ENCODE results near the gene RHBDL1. TPM values are rescaled to one million over a fixed set of nuclear protein-coding genes. Genes with fewer than 3 reads are reported as not detected.

The RHBDL1 gene
- total and polyA plus RNA-seq, 10 of the 15 experiments (the other 5 are each of a cell fraction or from before 2014, with no cell fraction given): 0.04 to 1.3 (median 0.65) TPM; not detected in 5

DNA sequence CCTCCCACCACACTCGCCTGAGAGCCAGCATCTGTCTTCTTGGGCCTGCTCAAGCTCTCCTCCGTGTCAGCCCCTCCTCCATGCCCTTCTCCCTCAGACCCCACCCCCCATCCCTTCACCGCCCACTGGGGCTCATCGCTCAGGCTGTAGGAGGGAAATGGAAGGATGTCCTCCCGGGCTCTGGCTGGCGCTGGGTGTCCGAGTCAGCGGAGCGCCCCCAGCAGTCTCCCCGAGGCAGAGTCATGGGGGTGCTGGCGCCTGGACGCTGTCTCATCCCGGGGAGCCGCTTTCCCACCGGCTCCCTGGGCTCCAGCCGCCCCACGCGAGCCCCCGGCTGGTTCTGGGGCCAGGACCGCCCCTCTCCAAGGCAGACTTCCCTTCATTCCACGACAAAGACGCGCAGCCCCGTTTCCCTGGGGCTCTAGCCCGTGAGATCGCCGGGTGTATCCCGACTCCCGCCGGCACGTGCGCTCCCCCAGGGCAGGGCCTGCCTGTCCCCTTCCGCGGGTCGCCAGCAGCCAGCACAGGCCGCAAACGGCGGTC lies 45.0 kb downstream of the RHBDL1 start (continued):
- TF ChIP-seq MEF2B (IDR thresholded peaks at IDR 0.05; ENCODE audit: partially characterized antibody, poor library complexity, severe bottlenecking) (no peak), KAT2A (conservative IDR thresholded peaks at IDR 0.05; ENCODE audit: control insufficient read depth, low read depth, low read length) (no peak)

DNA sequence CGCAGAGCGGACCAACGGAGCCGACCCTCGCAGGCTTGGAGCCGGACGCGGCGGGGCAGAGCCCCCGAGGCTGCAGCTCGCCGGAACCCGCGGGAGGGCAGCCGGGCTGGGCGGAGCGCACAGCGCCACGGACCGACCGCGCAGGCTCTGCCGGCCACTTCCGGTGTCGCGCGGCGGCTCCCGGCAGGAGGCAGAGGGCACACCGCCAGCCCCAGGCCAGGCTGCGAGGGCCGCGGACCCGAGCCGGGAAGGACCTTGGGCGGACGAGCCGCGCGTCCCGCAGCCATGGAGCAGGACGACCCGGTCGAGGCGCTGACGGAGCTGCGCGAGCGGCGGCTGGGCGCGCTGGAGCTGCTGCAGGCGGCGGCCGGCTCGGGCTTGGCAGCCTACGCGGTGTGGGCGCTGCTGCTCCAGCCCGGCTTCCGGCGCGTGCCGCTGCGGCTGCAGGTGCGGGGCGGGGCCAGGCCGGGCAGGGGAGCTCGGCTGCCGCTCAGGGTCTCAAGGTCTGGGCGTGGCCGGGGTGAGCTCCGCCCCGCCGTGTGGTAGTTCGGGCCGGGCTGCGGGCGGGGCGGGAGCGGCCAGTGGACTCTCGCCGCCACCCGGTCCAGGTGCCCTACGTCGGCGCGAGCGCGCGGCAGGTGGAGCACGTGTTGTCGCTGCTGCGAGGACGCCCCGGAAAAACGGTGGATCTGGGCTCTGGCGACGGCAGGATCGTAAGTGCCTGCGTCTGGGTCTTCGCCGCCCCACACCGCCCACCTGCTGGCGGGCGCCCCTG lies 45.7 kb downstream of the RHBDL1 start, which contains the start of gene ANTKMT:
Gene ANTKMT, plus strand, starts transcription at position 157 of the 775 bp plus-strand sequence. Its CDS starts 129 bp downstream, at position 286.
- ChIA-PET RAD21 (ENCODE audit: unreplicated experiment) (interaction anchor here (0.8 to 2.4 kb wide), 4 partner anchors 16 to 67 kb away, joined by 3 to 10 read pairs (median 6); partner anchors contain the start of genes CHTF18, RPUSD1 and STUB1), POLR2A (interaction anchor here (0.5 to 2.5 kb wide), 8 partner anchors 9 to 149 kb away, joined by 3 to 29 read pairs (median 6); partner anchors contain the start of genes CHTF18, CIAO3 and RPUSD1), SMC1A (ENCODE audit: uncharacterized antibody, unreplicated experiment) (interaction anchor here (1.2 to 1.3 kb wide), 3 partner anchors 9 to 60 kb away, joined by 3 to 4 read pairs (median 3); no protein-coding TSS in a partner anchor), CTCF (interaction anchor here (0.9 to 2.5 kb wide), 5 partner anchors 11 to 64 kb away, joined by 3 to 16 read pairs (median 4); no protein-coding TSS in a partner anchor)
- DNase-seq (ENCODE audit: low read depth, low spot score): no peak
- in situ Hi-C loops (cut with MboI) (no loop called here), intact Hi-C loops (cut with micrococcal nuclease; ENCODE audit: unreplicated experiment) (loop anchor here (2.0 kb wide), 2 partner anchors 20 to 36 kb away; partner anchors contain the start of genes CIAO3 and JMJD8)
- Histone ChIP-seq H3K27ac (ENCODE audit: control insufficient read depth, insufficient read depth) (peak within 1 kb of the TSS; percentile 87), H4K20me1 (ENCODE audit: control insufficient read depth, insufficient read depth) (0 out of 2 replicates have a peak, but pooled peaks cover 2% of the 10 kb centered on the region), H3K9me3 (replicated peaks; ENCODE audit: control insufficient read depth, insufficient read depth, low read length) (no peaks in the 10 kb centered on the region), H3K9ac (ENCODE audit: control insufficient read depth, insufficient read depth, low read length) (peak within 1 kb of the TSS; percentile 91), H3K4me3 (peak within 1 kb of the TSS; percentile 86), H2AFZ (ENCODE audit: control insufficient read depth, low read depth, low read length) (peak within 1 kb of the TSS; percentile 92), H3K36me3 (ENCODE audit: control insufficient read depth in 2 of 2, insufficient read depth in 2 of 2, low read length in 1 of 2) (no peaks in the 10 kb centered on the region), H3K4me2 (ENCODE audit: control insufficient read depth, insufficient read depth) (peak within 1 kb of the TSS; percentile 69), H3K27me3 (replicated peaks in 1 of 2; ENCODE audit: control insufficient read depth in 2 of 2, insufficient read depth in 2 of 2, low read length in 1 of 2) (no peaks in the 10 kb centered on the region), H3K4me1 (ENCODE audit: control insufficient read depth, insufficient read depth, low read length) (peaks cover 16% of the 10 kb centered on the region), H3K79me2 (ENCODE audit: control insufficient read depth, insufficient read depth, low read length) (no peaks in the 10 kb centered on the region; the same call in 1 of the 2 replicates)
- WGBS (ENCODE audit: insufficient coverage, insufficient replicate concordance, low lambda C conversion rate, missing lambda C conversion rate): 3% methylated on average over 101 of the region's 106 CpGs
- ATAC-seq: peak; percentile 87
- BruUV-seq (replicated peaks): TSS peak; percentile 63
- FAIRE-seq: peak; percentile 62
- no peak for TF ChIP-seq HDAC6 (IDR thresholded peaks at IDR 0.05; ENCODE audit: unreplicated experiment)
- peak in 1 of 2 experiments; percentile 76; a peak in 1 of 4 replicates for TF ChIP-seq SRF (IDR thresholded peaks at IDR 0.05; ENCODE audit: low read depth in 2 of 2, low read length in 2 of 2)
- TF ChIP-seq, protein P1, sequence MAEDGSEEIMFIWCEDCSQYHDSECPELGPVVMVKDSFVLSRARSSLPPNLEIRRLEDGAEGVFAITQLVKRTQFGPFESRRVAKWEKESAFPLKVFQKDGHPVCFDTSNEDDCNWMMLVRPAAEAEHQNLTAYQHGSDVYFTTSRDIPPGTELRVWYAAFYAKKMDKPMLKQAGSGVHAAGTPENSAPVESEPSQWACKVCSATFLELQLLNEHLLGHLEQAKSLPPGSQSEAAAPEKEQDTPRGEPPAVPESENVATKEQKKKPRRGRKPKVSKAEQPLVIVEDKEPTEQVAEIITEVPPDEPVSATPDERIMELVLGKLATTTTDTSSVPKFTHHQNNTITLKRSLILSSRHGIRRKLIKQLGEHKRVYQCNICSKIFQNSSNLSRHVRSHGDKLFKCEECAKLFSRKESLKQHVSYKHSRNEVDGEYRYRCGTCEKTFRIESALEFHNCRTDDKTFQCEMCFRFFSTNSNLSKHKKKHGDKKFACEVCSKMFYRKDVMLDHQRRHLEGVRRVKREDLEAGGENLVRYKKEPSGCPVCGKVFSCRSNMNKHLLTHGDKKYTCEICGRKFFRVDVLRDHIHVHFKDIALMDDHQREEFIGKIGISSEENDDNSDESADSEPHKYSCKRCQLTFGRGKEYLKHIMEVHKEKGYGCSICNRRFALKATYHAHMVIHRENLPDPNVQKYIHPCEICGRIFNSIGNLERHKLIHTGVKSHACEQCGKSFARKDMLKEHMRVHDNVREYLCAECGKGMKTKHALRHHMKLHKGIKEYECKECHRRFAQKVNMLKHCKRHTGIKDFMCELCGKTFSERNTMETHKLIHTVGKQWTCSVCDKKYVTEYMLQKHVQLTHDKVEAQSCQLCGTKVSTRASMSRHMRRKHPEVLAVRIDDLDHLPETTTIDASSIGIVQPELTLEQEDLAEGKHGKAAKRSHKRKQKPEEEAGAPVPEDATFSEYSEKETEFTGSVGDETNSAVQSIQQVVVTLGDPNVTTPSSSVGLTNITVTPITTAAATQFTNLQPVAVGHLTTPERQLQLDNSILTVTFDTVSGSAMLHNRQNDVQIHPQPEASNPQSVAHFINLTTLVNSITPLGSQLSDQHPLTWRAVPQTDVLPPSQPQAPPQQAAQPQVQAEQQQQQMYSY (CRISPR knock-in tag; IDR thresholded peaks at IDR 0.05): no peak
- TF ChIP-seq, protein P2, sequence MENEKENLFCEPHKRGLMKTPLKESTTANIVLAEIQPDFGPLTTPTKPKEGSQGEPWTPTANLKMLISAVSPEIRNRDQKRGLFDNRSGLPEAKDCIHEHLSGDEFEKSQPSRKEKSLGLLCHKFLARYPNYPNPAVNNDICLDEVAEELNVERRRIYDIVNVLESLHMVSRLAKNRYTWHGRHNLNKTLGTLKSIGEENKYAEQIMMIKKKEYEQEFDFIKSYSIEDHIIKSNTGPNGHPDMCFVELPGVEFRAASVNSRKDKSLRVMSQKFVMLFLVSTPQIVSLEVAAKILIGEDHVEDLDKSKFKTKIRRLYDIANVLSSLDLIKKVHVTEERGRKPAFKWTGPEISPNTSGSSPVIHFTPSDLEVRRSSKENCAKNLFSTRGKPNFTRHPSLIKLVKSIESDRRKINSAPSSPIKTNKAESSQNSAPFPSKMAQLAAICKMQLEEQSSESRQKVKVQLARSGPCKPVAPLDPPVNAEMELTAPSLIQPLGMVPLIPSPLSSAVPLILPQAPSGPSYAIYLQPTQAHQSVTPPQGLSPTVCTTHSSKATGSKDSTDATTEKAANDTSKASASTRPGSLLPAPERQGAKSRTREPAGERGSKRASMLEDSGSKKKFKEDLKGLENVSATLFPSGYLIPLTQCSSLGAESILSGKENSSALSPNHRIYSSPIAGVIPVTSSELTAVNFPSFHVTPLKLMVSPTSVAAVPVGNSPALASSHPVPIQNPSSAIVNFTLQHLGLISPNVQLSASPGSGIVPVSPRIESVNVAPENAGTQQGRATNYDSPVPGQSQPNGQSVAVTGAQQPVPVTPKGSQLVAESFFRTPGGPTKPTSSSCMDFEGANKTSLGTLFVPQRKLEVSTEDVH (IDR thresholded peaks at IDR 0.05; ENCODE audit: low read depth, partially characterized antibody): no peak
- peak; percentile 72 for TF ChIP-seq YY1 (IDR thresholded peaks at IDR 0.05; ENCODE audit: low read depth, low read length)
- no peak for TF ChIP-seq BMI1 (IDR thresholded peaks at IDR 0.05; ENCODE audit: borderline replicate concordance)
- peak; percentile 86 for TF ChIP-seq NR2F1 (conservative IDR thresholded peaks at IDR 0.05)
- TF ChIP-seq JUNB (IDR thresholded peaks at IDR 0.05): no peak
- no peak for TF ChIP-seq CEBPB (IDR thresholded peaks at IDR 0.05; ENCODE audit: borderline replicate concordance in 1 of 2, low read depth in 2 of 2, low read length in 2 of 2)
- peak; percentile 39 for TF ChIP-seq SIX5 (IDR thresholded peaks at IDR 0.05; ENCODE audit: low read depth, low read length, severe bottlenecking)
